Measurements from ENCODE around the gene SLC35A3. TPM values are rescaled to one million over a fixed set of nuclear protein-coding genes. Genes with fewer than 3 reads are reported as not detected.
"Not testable (repeated sequence)": the region's sequence is repeated elsewhere in the genome, so short reads cannot be mapped to it uniquely, and the experiment has no call there.

Gene SLC35A3
- 7.7 TPM for total RNA-seq
- long read RNA-seq, full-length matches to known transcripts = 17 of 20 reads
- long read RNA-seq, partial matches to known transcripts = 0 of 20 reads
- long read RNA-seq, other reads (novel, unspliced or antisense) = 3 of 20 reads

DNA sequence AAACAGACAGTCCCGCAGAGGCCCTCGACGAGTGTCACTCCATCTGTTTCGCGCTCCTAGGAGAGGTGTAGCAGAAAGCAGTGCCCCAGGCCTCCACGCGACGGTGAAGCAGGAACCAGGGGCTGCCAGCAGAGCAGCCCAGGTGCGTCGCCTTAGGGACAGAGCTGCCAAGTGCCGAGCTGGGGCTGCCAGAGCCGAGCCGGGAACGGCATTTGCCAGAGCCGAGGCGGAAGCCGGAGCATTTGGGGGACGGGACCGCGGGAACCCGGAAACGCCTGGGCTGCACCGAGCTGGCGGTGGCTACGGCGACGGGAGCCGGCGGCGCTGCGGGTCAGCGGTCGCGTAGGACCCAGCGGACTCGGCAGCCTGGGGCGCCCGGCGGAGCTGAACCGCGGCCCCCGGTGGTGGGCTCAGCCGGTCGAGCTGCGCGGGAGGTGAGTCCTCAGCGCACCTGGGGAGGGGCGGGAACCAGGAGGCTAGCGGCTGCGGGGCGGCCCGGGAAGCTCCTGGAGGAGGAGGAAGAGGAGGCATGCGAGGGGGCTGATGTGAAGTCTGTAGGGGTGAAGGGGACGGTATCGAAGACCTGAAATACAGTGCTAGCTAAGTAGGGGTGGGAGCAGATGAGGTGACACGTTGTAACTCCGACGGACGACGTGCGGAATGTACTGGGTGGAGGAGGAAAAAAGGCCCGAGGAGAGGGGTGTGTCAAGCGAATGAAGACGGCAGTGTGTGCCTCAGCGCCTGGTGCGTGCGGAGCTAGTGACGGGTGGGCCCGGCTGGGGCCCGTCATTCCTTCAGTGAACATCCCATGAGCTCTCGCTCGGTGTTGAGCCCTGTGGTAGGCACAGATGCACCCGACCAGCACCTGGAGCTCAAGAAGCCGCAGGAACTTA, at the start of gene SLC35A3:
TSS of gene SLC35A3 (plus strand) at position 268 of the 893 bp plus-strand sequence. CDS start 23,559 bp downstream, outside the sequence.
- DNase-seq = peak; percentile 87
- ATAC-seq (ENCODE audit: poor library complexity) = peak; percentile 98
- intact Hi-C loops (cut with DNase I) = no loop called here

GRCh38 chr1:99934801-99935200, 35.0 kb upstream of the SLC35A3 start:
- intact Hi-C loops (cut with DNase I) = no loop called here
- ATAC-seq (ENCODE audit: poor library complexity) (no peak), DNase-seq (no peak)

- intact Hi-C loops (cut with DNase I) = no loop called here
- no peak for DNase-seq
- ATAC-seq (ENCODE audit: poor library complexity) = no peak
Measured at GRCh38 chr1:99935534-99935933, 34.3 kb upstream of the SLC35A3 start.

- intact Hi-C loops (cut with DNase I) = no loop called here
- DNase-seq (no peak), ATAC-seq (ENCODE audit: poor library complexity) (no peak)
Measured at GRCh38 chr1:99936071-99936470, 33.7 kb upstream of the SLC35A3 start.

DNA sequence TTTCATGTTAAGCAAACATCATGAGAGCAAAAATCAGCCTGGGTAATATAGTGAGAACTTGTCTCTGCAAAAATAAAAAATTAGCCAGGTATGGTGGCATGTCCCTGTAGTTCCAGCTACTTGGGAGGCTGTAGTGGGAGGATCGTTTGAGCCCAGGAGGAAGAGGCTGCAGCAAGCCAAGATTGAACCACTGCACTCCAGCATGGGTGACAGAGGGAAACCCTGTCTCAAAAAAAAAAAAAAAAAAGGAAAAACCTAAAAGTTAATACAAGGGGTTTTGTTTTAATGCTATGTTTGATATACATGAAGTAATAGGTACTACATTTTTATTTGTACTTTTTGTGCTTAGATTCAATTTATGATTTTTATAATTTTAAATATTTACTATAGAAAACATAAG, 27.1 kb upstream of the SLC35A3 start:
- DNase-seq (no peak), ATAC-seq (ENCODE audit: poor library complexity) (no peak)
- intact Hi-C loops (cut with DNase I) = no loop called here

GRCh38 chr1:99943223-99943794, 26.5 kb upstream of the SLC35A3 start:
- intact Hi-C loops (cut with DNase I) = no loop called here
- DNase-seq = no peak
- ATAC-seq (ENCODE audit: poor library complexity) = no peak

DNA sequence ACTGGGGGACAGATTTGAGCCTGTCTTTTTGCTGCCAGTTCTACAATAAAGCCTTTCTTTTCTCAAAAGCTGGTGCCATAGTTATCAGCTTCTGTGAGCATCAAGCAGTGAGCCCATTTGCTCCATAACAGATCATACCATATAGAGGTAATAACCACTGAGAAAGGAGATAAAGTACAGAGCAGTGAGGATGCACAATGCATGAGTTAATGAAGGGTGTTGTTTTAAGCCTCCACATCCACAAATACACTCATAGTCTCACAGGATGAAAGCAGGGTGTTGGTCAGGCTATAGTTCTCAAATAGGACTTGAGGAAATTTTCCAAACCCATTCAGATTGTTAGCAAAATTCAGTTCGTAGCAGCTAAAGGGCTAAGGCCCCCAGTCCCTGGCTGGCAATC, 25.6 kb upstream of the SLC35A3 start:
- intact Hi-C loops (cut with DNase I) = no loop called here
- ATAC-seq (ENCODE audit: poor library complexity) (no peak), DNase-seq (no peak)

DNA sequence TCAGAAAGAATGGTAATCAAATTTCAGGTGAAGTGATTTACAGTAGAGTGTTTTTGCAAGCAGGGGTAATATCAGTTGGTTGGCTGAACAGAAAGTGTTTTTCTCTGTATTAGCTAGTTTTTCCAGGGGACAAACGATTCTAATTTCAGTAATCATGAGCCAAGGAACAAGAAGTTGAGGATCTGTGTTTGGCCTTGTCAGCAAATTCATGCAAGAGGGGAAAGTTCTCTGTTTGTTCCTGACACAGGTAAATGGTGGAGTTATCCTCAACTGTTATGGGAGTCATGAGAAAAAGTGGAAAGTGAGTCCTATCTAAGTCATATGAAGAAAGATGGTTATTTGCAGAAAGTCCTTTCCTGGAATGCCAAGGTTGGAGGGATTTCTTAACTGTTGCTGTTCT, 24.6 kb upstream of the SLC35A3 start:
- no peak for DNase-seq
- intact Hi-C loops (cut with DNase I) = no loop called here
- ATAC-seq (ENCODE audit: poor library complexity) = no peak

GRCh38 chr1:99950486-99950885, 19.3 kb upstream of the SLC35A3 start:
- DNase-seq (no peak), ATAC-seq (ENCODE audit: poor library complexity) (no peak)

DNA sequence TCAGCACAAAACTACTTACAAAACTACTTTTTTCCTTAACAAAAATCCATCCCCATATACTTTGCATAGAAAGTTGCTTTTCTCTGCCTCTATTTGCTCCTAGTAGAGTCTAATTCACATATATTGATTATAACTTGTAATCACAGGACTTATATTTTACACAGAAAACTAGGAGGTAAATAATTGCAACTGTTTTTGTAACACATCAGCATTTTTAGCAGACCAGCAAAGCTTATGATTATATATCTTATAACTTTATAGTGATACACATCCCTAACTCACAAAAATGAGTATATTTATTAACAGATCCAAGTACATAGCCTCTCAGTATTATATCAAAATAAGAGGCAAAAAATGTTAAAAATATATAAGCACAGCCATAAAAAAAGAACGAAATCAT, 17.3 kb upstream of the SLC35A3 start:
- intact Hi-C loops (cut with DNase I) = no loop called here
- no peak for DNase-seq
- no peak for ATAC-seq (ENCODE audit: poor library complexity)

More at GRCh38 chr1:99950486-99950885, 19.3 kb upstream of the SLC35A3 start:
- intact Hi-C loops (cut with DNase I) = no loop called here

- intact Hi-C loops (cut with DNase I) = no loop called here
- ATAC-seq (ENCODE audit: poor library complexity) (no peak), DNase-seq (no peak)
Measured at GRCh38 chr1:99955375-99955774, 14.4 kb upstream of the SLC35A3 start.

- intact Hi-C loops (cut with DNase I) = no loop called here
- ATAC-seq (ENCODE audit: poor library complexity) (no peak), DNase-seq (no peak)
Measured at GRCh38 chr1:99956755-99957154, 13.0 kb upstream of the SLC35A3 start.

GRCh38 chr1:99957818-99958217, 12.0 kb upstream of the SLC35A3 start:
- ATAC-seq (ENCODE audit: poor library complexity) = no peak
- intact Hi-C loops (cut with DNase I) = no loop called here
- DNase-seq = no peak

- intact Hi-C loops (cut with DNase I); DNase-seq; ATAC-seq (ENCODE audit: poor library complexity): not testable (repeated sequence)
Measured at GRCh38 chr1:99959189-99959705, 10.5 kb upstream of the SLC35A3 start.

- ATAC-seq (ENCODE audit: poor library complexity); DNase-seq; intact Hi-C loops (cut with DNase I): not testable (repeated sequence)
Measured at GRCh38 chr1:99960260-99960659, 9.5 kb upstream of the SLC35A3 start.

GRCh38 chr1:99963041-99963795, 6.6 kb upstream of the SLC35A3 start:
- no peak for DNase-seq

GRCh38 chr1:99964806-99965205, 5.0 kb upstream of the SLC35A3 start:
- DNase-seq = no peak
- intact Hi-C loops (cut with DNase I) = no loop called here
- no peak for ATAC-seq (ENCODE audit: poor library complexity)

More at GRCh38 chr1:99963041-99963795, 6.6 kb upstream of the SLC35A3 start:
- intact Hi-C loops (cut with DNase I) = no loop called here
- ATAC-seq (ENCODE audit: poor library complexity) = no peak

- DNase-seq (no peak), ATAC-seq (ENCODE audit: poor library complexity) (no peak)
- intact Hi-C loops (cut with DNase I) = no loop called here
Measured at GRCh38 chr1:99965646-99966375, 4.0 kb upstream of the SLC35A3 start.
